GM12874 (cell line): Measurements from ENCODE around the gene KLK5.

Experiments
- TF ChIP-seq, protein P1 (sequence below): IDR thresholded peaks from 2 replicates; pipeline ENCODE4 v1.5.1; 2011; ENCODE audit warnings: low read depth, mild to moderate bottlenecking, control low read depth, low read length, moderate library complexity; ENCODE audit not compliant: insufficient read depth

KLK5 gene

DNA sequence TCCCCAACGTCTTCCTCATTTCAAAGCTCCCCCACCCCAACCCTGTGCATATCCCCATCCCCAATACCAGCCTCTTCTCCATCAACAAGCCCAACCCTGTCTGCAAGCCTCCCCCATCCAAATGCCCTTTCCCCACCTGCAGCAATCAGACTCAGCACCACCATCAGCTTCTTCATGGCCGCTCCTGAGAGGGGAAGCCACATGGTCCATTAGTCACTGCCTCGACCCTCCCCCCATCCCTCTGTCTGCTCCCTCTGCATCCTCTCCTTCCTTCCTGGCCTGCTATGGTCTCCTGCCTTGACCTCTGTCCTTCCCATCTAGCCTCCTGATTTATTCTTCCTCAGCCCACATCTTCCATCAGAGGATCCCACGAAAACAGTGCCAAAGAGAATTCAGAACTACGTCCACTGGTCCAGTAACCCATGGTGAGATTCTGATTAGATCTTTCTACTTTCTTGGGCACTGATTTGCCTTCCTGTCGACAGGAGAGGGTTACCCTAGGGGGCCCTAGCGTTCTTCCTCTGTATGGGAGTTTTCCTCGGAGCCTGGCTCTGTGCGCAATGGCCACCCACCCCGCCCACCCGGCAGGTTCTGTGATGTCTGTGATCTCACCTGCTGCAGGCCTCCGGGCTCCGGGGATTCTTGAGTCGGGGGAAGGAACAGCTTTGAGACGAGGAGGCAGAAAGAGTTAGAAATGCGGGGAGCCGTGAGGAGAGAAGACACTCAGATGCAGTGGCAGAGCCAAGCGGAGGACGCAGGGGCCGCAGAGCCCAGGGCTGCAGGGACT is 15.3 kb upstream of the KLK5 start:
- TF ChIP-seq, protein P1, sequence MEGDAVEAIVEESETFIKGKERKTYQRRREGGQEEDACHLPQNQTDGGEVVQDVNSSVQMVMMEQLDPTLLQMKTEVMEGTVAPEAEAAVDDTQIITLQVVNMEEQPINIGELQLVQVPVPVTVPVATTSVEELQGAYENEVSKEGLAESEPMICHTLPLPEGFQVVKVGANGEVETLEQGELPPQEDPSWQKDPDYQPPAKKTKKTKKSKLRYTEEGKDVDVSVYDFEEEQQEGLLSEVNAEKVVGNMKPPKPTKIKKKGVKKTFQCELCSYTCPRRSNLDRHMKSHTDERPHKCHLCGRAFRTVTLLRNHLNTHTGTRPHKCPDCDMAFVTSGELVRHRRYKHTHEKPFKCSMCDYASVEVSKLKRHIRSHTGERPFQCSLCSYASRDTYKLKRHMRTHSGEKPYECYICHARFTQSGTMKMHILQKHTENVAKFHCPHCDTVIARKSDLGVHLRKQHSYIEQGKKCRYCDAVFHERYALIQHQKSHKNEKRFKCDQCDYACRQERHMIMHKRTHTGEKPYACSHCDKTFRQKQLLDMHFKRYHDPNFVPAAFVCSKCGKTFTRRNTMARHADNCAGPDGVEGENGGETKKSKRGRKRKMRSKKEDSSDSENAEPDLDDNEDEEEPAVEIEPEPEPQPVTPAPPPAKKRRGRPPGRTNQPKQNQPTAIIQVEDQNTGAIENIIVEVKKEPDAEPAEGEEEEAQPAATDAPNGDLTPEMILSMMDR = no peak

DNA sequence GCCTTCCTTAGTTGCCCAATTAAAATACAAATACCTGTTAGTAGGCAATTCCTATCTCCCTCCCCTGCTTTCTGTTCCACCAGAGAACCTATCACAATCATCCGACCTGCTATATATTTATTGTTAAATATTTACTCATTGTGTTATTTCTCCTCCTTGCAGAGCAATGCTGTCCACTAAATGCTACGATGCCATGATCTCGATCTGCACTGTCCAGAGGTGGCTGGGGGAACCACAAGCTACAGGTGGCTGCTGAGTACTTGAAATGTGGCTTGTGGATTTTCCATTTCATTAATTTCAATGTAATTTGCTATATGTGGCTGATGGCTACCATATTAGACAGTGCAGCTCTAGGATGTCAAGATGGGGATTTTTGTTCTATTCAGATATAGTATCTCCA is 11.4 kb upstream of the KLK5 start:
- TF ChIP-seq, protein P1 = no peak

DNA sequence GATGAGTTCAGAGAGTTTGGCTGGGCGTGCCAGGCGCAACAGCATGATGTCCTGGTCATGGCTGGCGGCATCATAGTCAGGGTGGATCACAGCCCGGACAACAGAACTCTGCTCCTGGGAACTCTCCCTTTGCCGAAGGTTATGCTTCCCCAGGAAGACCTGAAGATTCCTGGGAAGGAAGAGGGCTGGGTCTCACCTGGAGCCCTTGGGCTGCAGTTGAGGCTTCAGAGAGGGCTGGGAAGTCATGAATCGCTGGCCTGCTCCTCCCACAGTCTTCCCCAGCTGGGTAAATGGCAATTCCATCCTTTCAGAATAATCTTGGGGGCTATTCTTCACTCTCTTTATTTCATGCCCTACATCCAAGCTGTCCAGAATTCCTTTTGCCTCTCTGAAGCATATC is 10.5 kb upstream of the KLK5 start:
- TF ChIP-seq, protein P1 = no peak

DNA sequence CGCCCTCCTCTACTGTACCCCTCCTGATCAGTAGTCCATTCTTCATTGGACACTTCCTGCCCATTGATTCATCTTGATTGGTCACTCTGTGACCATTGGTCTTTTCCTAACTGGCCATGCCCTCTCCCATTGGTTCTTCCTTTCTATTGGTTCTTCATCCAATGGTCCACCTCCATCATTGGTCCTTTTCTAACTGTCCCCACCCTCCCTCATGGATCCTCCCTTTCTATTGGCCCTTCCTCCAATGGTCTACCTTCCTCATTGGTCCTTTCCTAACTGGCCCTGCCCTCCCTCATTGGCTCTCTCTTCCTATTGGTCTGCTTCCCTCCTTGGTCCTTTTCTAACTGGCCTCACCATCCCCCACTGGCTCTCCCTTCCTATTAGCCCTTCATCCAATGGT is 9.4 kb upstream of the KLK5 start:
- TF ChIP-seq, protein P1 = no peak

DNA sequence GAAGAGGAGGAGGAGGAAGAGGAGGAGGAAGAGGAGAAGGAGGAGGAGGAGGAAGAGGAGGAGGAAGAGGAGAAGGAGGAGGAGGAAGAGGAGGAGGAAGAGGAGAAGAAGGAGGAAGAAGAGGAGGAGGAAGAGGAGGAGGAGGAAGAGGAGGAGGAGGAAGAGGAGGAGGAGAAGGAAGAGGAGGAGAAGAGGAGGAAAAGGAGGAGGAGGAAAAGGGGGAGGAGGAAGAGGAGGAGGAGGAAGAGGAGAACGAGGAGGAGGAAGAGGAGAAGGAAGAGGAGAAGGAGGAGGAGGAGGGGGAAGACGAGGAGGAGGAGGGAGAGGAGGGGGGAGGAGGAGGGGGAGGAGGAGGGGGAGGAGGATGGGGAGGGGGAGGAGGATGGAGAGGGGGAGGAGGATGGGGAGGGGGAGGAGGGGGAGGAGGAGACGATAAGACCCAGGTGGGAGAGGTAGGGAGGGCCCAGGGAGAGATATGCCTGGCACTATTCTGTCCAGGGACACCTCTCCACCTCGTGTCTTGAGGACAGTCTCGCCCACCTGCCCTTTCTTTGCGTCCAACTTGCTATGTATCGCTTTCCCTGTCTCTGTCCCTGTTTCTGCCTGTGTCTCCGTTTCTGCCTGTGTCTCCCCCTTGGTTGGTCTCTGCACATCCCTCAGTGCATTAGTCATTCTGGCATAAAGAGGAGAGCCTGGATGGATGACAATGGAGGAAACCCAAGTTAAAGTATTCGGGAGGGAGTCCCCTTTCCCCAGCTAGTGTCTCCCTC is 7.1 kb upstream of the KLK5 start:
- TF ChIP-seq, protein P1 = no peak

DNA sequence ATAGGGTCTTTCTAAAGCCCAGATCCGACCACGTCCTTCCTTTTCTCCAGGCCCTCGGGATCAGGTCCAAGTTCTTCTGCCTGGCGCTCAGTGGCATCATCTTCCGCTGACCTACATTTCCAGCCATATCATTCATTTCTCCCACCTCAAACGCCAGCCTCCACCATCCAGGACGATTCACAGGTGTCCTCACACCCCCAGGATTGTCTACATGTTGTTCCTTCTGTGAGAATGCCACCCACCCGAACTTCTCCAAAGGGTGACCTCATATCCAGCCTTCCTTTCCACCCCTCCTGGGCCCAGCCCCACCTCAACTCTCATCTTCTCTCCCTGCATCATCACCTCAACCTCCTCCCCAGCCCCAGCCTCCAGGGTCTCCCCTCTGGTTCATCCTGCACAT is 4.7 kb upstream of the KLK5 start:
- TF ChIP-seq, protein P1 = no peak

DNA sequence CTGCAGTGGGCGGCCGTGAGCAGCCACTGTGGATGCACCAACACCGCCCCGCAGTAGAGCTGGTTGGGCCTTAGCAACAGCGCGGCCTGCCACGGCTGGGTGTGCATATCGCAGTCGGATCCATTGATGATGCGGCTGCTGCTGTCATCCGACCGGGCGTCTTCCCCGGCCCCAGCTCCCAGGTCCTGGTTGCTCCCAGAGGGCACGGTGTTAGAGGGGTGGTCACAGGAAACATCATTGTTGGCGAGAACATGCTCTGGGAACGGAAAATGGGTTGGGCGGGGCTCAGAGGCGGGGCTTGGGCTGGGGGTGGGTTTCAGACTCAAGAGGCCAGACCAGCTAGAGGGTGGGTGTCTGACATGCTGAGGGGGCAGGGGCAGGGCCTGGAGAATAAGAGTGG is 3.0 kb downstream of the KLK5 start:
- TF ChIP-seq, protein P1 = no peak
